ENCODE measurements around the gene IRGC.

- no peak for TF ChIP-seq REST (IDR thresholded peaks at IDR 0.05; ENCODE audit: insufficient read depth in 1 of 2, low read depth in 2 of 2, low read length in 2 of 2)
- TF ChIP-seq POLR2AphosphoS5 (IDR thresholded peaks at IDR 0.05; ENCODE audit: low read depth, low read length), result no peak
- TF ChIP-seq TAF1 (IDR thresholded peaks at IDR 0.05; ENCODE audit: borderline replicate concordance, insufficient read depth, low read length), result no peak
These were observed 50.8 kb downstream of the IRGC start for GRCh38 chr19:43766755-43767043.
